ENCODE data around the gene MYOF. TPM values are rescaled to one million over a fixed set of nuclear protein-coding genes. Genes with fewer than 3 reads are reported as not detected.
A peak's percentile ranks its signal among the peaks of the same experiment; 100 is the strongest.
"Not testable (repeated sequence)": the region's sequence is repeated elsewhere in the genome, so short reads cannot be mapped to it uniquely, and the experiment has no call there.

MYOF gene
- total RNA-seq, 2 donors from 2014 or later, result 0.81 to 1.6 TPM

DNA sequence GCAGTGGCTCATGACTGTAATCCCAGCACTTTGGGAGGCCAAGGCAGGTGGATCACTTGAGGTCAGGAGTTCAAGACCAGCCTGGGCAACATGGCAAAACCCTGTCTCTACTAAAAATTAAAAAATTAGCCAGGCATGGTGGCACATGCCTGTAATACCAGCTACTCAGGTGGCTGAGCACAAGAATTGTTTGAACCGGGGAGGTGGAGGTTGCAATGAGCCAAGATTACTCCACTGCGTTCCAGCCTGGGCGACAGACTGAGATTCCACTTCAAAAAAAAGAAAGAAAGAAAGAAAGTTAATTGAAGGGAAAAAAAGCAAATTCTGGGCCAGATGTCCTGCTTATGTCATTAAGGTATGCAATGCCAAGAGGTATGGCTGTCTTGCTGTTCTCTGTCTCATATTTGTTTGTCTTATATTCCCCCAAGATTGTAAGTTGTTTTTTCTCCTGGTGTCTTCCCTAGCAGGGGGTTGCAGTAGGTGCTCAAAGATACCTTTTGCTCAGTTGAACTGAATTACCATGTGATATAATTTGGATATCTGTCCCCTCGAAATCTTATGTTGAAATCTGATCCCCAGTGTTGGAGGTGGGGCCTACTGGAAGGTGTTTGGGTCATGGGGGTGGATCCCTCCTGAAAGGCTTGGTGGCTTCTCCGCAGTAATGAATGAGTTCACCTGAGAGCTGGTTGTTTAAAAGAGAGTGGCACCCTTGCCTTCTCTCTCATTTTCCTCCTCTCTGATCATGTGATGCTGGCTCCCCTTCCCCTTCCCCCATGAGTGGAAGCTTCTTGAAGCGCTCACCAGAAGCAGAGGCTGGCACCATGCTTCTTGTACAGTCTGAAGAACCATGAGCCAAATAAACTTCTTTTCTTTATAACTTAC is 60.9 kb downstream of the MYOF start:
- Mint-ChIP-seq H3K4me3 (no peak overlapping the region), H3K27me3 (peaks cover 8% of the 10 kb centered on the region), H3K27ac (no peak overlapping the region), H3K4me1 (peaks cover 4% of the 10 kb centered on the region), H3K36me3 (ENCODE audit: low read depth) (peaks cover 4% of the 10 kb centered on the region)
- no peaks in the 10 kb centered on the region for H3K9me3 ChIP-seq (ENCODE audit: control insufficient read depth, low read length, poor library complexity, severe bottlenecking)
- DNase-seq, result no peak
- no peak for ATAC-seq

DNA sequence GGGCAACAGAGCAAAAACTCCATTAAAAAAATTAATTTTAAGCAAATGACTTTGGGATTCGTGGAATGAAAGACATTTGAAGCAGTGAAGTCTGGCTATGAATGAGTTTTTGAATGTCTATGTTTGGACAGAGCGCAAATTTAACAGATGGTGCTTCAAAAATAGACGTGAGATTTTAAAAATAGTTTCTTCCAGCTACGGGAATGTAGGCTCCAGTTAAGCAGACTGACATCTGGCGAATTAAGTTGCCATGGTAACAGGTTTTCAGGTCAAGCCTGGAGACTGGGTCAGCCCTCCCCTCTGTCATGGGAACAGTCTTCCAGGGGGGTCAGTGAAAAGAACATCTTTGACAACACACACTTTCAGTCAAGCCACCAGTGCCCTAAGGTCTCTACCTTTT is 62.0 kb downstream of the MYOF start:
- Mint-ChIP-seq H3K27ac (no peak overlapping the region), H3K27me3 (peaks cover 8% of the 10 kb centered on the region), H3K4me3 (no peak overlapping the region), H3K4me1 (peaks cover 13% of the 10 kb centered on the region), H3K36me3 (ENCODE audit: low read depth) (peaks cover 4% of the 10 kb centered on the region)
- no peaks in the 10 kb centered on the region for H3K9me3 ChIP-seq (ENCODE audit: control insufficient read depth, low read length, poor library complexity, severe bottlenecking)
- ATAC-seq (no peak), DNase-seq (no peak)

DNA sequence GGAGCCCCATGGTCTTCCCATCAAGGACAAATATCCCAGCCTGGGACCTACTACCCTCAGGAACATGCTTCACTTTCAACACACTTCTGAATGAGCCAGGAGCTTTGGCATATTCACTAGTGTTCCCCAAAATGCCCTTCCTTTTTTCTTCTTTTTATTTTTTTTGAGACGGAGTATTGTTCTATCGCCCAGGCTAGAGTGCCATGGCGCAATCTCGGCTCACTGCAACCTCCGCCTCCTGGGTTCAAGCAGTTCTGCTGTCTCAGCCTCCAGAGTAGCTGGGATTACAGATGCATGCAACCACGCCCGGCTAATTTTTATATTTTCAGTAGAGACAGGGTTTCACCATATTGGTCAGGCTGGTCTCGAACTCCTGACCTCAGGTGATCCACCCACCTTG is 63.1 kb downstream of the MYOF start:
- not testable (repeated sequence) for H3K27ac Mint-ChIP-seq; H3K36me3 Mint-ChIP-seq (ENCODE audit: low read depth); H3K4me3 Mint-ChIP-seq; H3K27me3 Mint-ChIP-seq; DNase-seq; ATAC-seq; H3K9me3 ChIP-seq (ENCODE audit: control insufficient read depth, low read length, poor library complexity, severe bottlenecking)
- peaks cover 19% of the 10 kb centered on the region for H3K4me1 Mint-ChIP-seq

- H3K27me3 Mint-ChIP-seq, result peaks cover 8% of the 10 kb centered on the region
- no peaks in the 10 kb centered on the region for H3K9me3 ChIP-seq (ENCODE audit: control insufficient read depth, low read length, poor library complexity, severe bottlenecking)
- peaks cover 2% of the 10 kb centered on the region for H3K36me3 Mint-ChIP-seq (ENCODE audit: low read depth)
- DNase-seq (no peak), ATAC-seq (no peak)
- no peak overlapping the region for H3K4me3 Mint-ChIP-seq
- peaks cover 28% of the 10 kb centered on the region for H3K4me1 Mint-ChIP-seq
- H3K27ac Mint-ChIP-seq, result no peak overlapping the region
Measured at GRCh38 chr10:93417921-93418320, 64.2 kb downstream of the MYOF start.

DNA sequence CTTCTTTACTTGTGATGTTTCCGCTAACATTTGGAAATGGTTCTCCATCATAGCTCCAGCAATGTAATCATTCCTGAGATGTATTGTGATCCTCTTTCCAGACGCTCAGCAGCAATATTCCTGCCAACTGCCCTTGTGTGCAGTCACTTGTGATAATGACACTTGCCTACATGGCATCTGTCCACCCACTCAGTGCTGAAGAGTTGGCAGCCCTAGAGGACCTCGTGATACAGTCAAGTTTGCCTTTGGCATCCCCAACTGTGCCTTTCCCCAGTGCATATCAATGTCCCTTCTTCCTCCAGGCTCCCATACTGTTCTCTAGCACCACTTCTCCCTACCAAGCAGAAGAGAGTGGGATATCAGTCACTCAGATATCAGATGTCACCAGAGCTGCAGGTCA is 64.9 kb downstream of the MYOF start:
- DNase-seq (no peak), ATAC-seq (no peak)
- Mint-ChIP-seq H3K4me3 (no peak overlapping the region), H3K27me3 (peaks cover 8% of the 10 kb centered on the region), H3K4me1 (peaks cover 35% of the 10 kb centered on the region), H3K36me3 (ENCODE audit: low read depth) (peaks cover 2% of the 10 kb centered on the region), H3K27ac (no peak overlapping the region)
- no peaks in the 10 kb centered on the region for H3K9me3 ChIP-seq (ENCODE audit: control insufficient read depth, low read length, poor library complexity, severe bottlenecking)

DNA sequence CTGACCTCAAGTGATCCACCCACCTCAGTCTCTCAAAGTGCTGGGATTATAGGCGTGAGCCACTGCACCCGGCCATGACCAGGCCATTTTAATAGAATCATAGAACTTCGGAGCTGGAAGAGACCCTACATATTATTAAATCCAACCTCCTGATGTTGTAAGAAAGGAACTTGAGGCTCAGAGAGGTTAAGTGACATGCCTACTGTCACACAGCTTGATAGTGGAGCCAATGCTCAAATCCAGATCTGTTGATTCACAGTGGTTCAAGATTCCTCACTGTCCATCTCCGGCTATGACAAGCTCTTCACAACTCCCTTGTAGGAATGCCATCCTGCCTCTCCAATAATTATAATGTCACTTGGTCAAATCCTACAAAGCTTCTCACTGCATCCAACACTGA is 65.3 kb downstream of the MYOF start:
- ATAC-seq, result no peak
- H3K9me3 ChIP-seq (ENCODE audit: control insufficient read depth, low read length, poor library complexity, severe bottlenecking), result no peaks in the 10 kb centered on the region
- H3K27me3 Mint-ChIP-seq, result peaks cover 4% of the 10 kb centered on the region
- DNase-seq, result no peak
- H3K36me3 Mint-ChIP-seq (ENCODE audit: low read depth), result peaks cover 2% of the 10 kb centered on the region
- no peak overlapping the region for H3K4me3 Mint-ChIP-seq
- H3K4me1 Mint-ChIP-seq, result peaks cover 37% of the 10 kb centered on the region
- no peak overlapping the region for H3K27ac Mint-ChIP-seq

- Mint-ChIP-seq H3K4me3 (peak overlapping the region; percentile 46), H3K4me1 (peaks cover 45% of the 10 kb centered on the region)
- H3K9me3 ChIP-seq (ENCODE audit: control insufficient read depth, low read length, poor library complexity, severe bottlenecking), result no peaks in the 10 kb centered on the region
Measured at GRCh38 chr10:93415693-93416092, 66.4 kb downstream of the MYOF start.

GRCh38 chr10:93413252-93413689 is 68.9 kb downstream of the MYOF start:
- peaks cover 55% of the 10 kb centered on the region for H3K4me1 Mint-ChIP-seq
- H3K9me3 ChIP-seq (ENCODE audit: control insufficient read depth, low read length, poor library complexity, severe bottlenecking), result no peaks in the 10 kb centered on the region
- H3K4me3 Mint-ChIP-seq, result peak overlapping the region; percentile 64
- no peaks in the 10 kb centered on the region for H3K27me3 Mint-ChIP-seq
- H3K36me3 Mint-ChIP-seq (ENCODE audit: low read depth), result no peaks in the 10 kb centered on the region
- DNase-seq (no peak), ATAC-seq (peak; percentile 90)
- H3K27ac Mint-ChIP-seq, result peak overlapping the region; percentile 87

More at GRCh38 chr10:93415693-93416092, 66.4 kb downstream of the MYOF start:
- Mint-ChIP-seq H3K36me3 (ENCODE audit: low read depth) (peaks cover 2% of the 10 kb centered on the region), H3K27ac (peak overlapping the region; percentile 87), H3K27me3 (no peaks in the 10 kb centered on the region)
- ATAC-seq (no peak), DNase-seq (no peak)

GRCh38 chr10:93412801-93413200 is 69.3 kb downstream of the MYOF start:
- H3K9me3 ChIP-seq (ENCODE audit: control insufficient read depth, low read length, poor library complexity, severe bottlenecking), result no peaks in the 10 kb centered on the region
- Mint-ChIP-seq H3K4me1 (peaks cover 54% of the 10 kb centered on the region), H3K27me3 (no peaks in the 10 kb centered on the region), H3K4me3 (peak overlapping the region; percentile 64), H3K27ac (peak overlapping the region; percentile 87), H3K36me3 (ENCODE audit: low read depth) (no peaks in the 10 kb centered on the region)
- DNase-seq (no peak), ATAC-seq (peak; percentile 38)

DNA sequence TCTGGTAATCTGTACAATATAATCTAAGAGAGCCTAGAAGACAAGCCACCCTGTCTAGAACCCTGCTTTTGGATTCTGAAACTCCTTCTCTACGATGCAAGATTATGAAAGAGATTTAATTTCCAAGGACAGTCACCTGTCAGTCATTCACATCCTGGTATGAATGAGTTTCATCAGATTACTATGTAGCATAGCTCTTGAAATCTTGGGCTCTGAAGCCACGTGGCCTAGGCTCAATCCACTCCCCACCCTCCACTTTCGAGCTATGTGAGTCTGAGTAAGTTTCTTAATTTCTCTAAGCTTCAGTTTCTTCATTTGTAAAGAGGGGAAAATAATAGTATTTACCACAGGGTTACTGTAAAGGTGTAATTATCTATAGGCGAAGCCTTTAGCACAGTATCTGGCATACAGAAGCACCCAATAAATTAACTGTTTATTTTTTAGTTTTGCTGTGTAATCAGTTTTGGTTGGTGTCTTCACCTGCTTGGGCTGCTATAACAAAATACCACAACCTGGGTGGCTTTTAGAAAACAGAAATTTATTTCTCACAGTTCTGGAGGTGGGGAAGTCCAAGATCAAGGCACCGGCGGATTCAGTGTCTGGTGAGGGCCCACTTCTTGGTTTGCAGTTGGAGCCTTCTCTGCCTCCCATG is 71.3 kb downstream of the MYOF start:
- Mint-ChIP-seq H3K27ac (peak overlapping the region; percentile 87), H3K4me1 (peaks cover 52% of the 10 kb centered on the region), H3K4me3 (no peak overlapping the region), H3K27me3 (no peaks in the 10 kb centered on the region), H3K36me3 (ENCODE audit: low read depth) (no peaks in the 10 kb centered on the region)
- ATAC-seq, result no peak
- no peaks in the 10 kb centered on the region for H3K9me3 ChIP-seq (ENCODE audit: control insufficient read depth, low read length, poor library complexity, severe bottlenecking)
- no peak for DNase-seq

DNA sequence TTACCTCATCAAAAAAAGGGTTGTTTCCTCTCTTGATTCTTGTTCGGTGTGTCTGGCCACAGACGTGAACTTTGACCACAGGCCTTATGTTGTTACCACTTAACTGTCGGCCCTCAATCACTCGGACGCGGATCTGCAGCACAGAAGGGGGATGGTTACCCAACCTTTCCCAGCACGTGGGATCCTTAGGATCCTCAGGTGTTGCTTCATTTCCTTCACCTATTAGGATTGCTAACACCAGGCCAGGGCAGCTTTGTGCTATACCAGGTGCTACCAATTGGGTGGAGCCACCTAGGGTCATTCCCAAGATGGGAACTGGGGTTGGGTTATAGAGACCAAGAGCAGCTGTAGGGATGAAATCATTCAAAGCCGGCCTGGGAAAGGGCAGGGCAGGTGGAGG is 73.4 kb downstream of the MYOF start:
- Mint-ChIP-seq H3K4me1 (peaks cover 38% of the 10 kb centered on the region), H3K27me3 (no peaks in the 10 kb centered on the region), H3K4me3 (no peak overlapping the region), H3K27ac (peak overlapping the region; percentile 29), H3K36me3 (ENCODE audit: low read depth) (no peaks in the 10 kb centered on the region)
- no peak for DNase-seq
- no peaks in the 10 kb centered on the region for H3K9me3 ChIP-seq (ENCODE audit: control insufficient read depth, low read length, poor library complexity, severe bottlenecking)
- ATAC-seq, result no peak

DNA sequence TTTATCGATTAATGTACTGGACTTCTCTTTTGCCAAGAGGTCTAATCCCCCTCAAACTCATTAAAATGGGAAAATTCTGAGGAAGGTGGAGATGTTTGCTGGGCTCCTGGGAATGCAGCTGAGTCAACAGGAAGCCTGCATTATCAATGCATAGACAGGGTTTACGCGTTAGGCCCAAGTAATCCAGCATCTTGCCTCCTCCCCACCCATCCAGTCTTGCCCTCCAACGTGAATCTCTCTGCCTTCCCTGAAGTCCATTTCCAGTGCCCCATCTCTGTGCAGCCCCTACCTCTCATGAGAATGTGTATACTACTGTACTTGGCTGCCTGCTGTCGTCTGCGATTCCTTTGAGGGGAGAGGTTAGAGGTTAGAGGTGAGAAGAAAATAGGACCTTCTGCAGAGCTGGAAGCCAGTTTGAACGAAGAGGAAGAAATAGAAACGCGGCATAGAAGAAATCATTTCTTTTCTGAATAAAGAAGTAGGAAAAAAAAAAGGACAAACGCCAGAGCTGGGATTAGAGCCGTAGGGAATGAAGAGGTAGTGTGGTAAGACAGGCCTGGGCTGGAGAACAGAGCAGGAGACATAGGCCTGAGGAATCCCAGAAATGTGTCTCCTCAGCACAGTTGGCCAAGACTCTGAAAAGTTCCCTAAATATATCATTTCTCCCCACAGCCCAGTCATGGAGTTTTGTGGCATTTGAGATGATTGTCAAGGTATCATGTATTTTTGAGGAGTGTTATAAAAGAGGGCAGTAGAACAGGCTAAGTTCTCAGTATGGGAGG is 75.6 kb downstream of the MYOF start:
- H3K9me3 ChIP-seq (ENCODE audit: control insufficient read depth, low read length, poor library complexity, severe bottlenecking), result no peaks in the 10 kb centered on the region
- ATAC-seq (no peak), DNase-seq (no peak)
- no peaks in the 10 kb centered on the region for H3K27me3 Mint-ChIP-seq
- H3K4me1 Mint-ChIP-seq, result peaks cover 20% of the 10 kb centered on the region
- no peak overlapping the region for H3K27ac Mint-ChIP-seq
- no peaks in the 10 kb centered on the region for H3K36me3 Mint-ChIP-seq (ENCODE audit: low read depth)
- no peak overlapping the region for H3K4me3 Mint-ChIP-seq

GRCh38 chr10:93404048-93404354 is 78.1 kb downstream of the MYOF start:
- DNase-seq (no peak), ATAC-seq (no peak)
- Mint-ChIP-seq H3K4me1 (peaks cover 5% of the 10 kb centered on the region), H3K27me3 (no peaks in the 10 kb centered on the region), H3K4me3 (no peak overlapping the region), H3K27ac (no peak overlapping the region), H3K36me3 (ENCODE audit: low read depth) (no peaks in the 10 kb centered on the region)
- H3K9me3 ChIP-seq (ENCODE audit: control insufficient read depth, low read length, poor library complexity, severe bottlenecking), result no peaks in the 10 kb centered on the region
